Neural progenitor cell (in vitro differentiated cells): Measurements from ENCODE around the gene JADE2.

Experiments
- CTCF ChIP-seq: fragments of 200-600 bp; sonication (generic); IDR thresholded peaks from 2 replicates; pipeline ENCODE4 v1.5.1; 2017; ENCODE audit warnings: antibody characterized with exemption, mild to moderate bottlenecking
- EZH2 ChIP-seq: fragments of 200-600 bp; sonication (generic); IDR thresholded peaks from 2 replicates; pipeline ENCODE4 v1.6.1; 2017; ENCODE audit warnings: antibody characterized with exemption, mild to moderate bottlenecking, moderate library complexity

- TF ChIP-seq CTCF (no peak), EZH2 (no peak)
These were observed 65.7 kb downstream of the JADE2 start for GRCh38 chr5:134590992-134591659.
